H1 (cell line): ENCODE results near the gene TLL1. TPM values are rescaled to one million over a fixed set of nuclear protein-coding genes. Genes with fewer than 3 reads are reported as not detected.

ENCODE experiments used
- CTCF ChIA-PET: fragments of 300-600 bp; sonication (Branson Sonifier 250); formaldehyde crosslinking; loops from one replicate; lab custom pipeline; 2021; ENCODE audit not compliant: partially characterized antibody; lab: Charles Lee
- POLR2A ChIA-PET: fragments of 300-600 bp; sonication (Branson Sonifier 250); formaldehyde crosslinking; loops from one replicate; lab custom pipeline; 2021; ENCODE audit warnings: inconsistent platforms; ENCODE audit not compliant: partially characterized antibody; lab: Charles Lee
- DNase-seq, 2 experiments: peaks; one replicate each; pipeline versions ENCODE4 v3.0.0 to v3.0.0-alpha.2; 2010 to 2022; ENCODE audit warnings: low spot score in 2 of 2, low read depth in 1 of 2, mixed read lengths in 1 of 2
- FAIRE-seq: peaks from 2 replicates; lab custom pipeline; 2011; peaks lifted over from hg19 to GRCh38; lab: Jason Lieb, UNC
- H2AFZ ChIP-seq: 2 replicates; pipeline ENCODE4 v1.8.1; 2012; ENCODE audit warnings: low read length, inconsistent platforms
- H2AK5ac ChIP-seq: 2 replicates; pipeline ENCODE4 v1.6.1; 2013; ENCODE audit warnings: low read depth, low read length
- H2BK120ac ChIP-seq: replicated peaks from 2 replicates; pipeline ENCODE3; 2013; ENCODE audit warnings: low read depth, low read length, inconsistent platforms
- H2BK12ac ChIP-seq: 2 replicates; pipeline ENCODE4 v1.6.1; 2013; ENCODE audit warnings: low read depth, low read length
- H2BK15ac ChIP-seq: 2 replicates; pipeline ENCODE4 v1.6.1; 2013; ENCODE audit warnings: low read length
- H2BK20ac ChIP-seq: 2 replicates; pipeline ENCODE4 v1.6.1; 2013; ENCODE audit warnings: low read length
- H2BK5ac ChIP-seq: 2 replicates; pipeline ENCODE4 v1.6.1; 2013; ENCODE audit warnings: low read depth, low read length
- H3K14ac ChIP-seq: 2 replicates; pipeline ENCODE4 v1.6.1; 2013; ENCODE audit warnings: inconsistent platforms; ENCODE audit not compliant: insufficient read length
- H3K18ac ChIP-seq: 2 replicates; pipeline ENCODE4 v1.6.1; 2013; ENCODE audit warnings: low read length; ENCODE audit errors: extremely low read depth
- H3K23ac ChIP-seq: 2 replicates; pipeline ENCODE4 v1.6.1; 2013; ENCODE audit warnings: inconsistent platforms; ENCODE audit not compliant: insufficient read length
- H3K23me2 ChIP-seq: 2 replicates; pipeline ENCODE4 v1.6.1; 2013; ENCODE audit warnings: low read depth, low read length
- H3K27ac ChIP-seq: 2 replicates; pipeline ENCODE4 v1.6.1; 2011; ENCODE audit warnings: low read depth, low read length, inconsistent platforms
- H3K27me3 ChIP-seq, 4 experiments: replicated peaks in 1 of 4; 1 replicate in 1 of 4; 2 replicates in 3 of 4; pipeline versions ENCODE4 v1.6.1 to v1.8.1; 2011 to 2013; ENCODE audit warnings: low read length in 3 of 4, mild to moderate bottlenecking in 3 of 4, inconsistent platforms in 2 of 4, mixed read lengths in 2 of 4, moderate library complexity in 1 of 4; ENCODE audit not compliant: control insufficient read depth in 3 of 4, insufficient read depth in 3 of 4; ENCODE audit errors: extremely low read depth in 1 of 4
- H3K36me3 ChIP-seq, 4 experiments: 2 replicates each; pipeline versions ENCODE4 v1.6.1 to v1.8.1; 2011 to 2013; ENCODE audit warnings: mild to moderate bottlenecking in 4 of 4, low read length in 3 of 4, moderate library complexity in 2 of 4, control low read depth in 1 of 4, inconsistent platforms in 1 of 4; ENCODE audit not compliant: insufficient read depth in 4 of 4, control insufficient read depth in 2 of 4
- H3K4ac ChIP-seq: replicated peaks from 2 replicates; pipeline ENCODE3; 2013; ENCODE audit warnings: low read length, low read depth, mixed read lengths, inconsistent platforms; ENCODE audit not compliant: insufficient read length
- H3K4me1 ChIP-seq, 4 experiments: replicated peaks in 1 of 4; 1 replicate in 1 of 4; 2 replicates in 3 of 4; pipeline versions ENCODE4 v1.6.1 to v1.8.1; 2011 to 2013; ENCODE audit warnings: low read length in 3 of 4, inconsistent platforms in 2 of 4, mixed read lengths in 1 of 4; ENCODE audit not compliant: insufficient read depth in 4 of 4, control insufficient read depth in 3 of 4
- H3K4me2 ChIP-seq, 2 experiments: 2 replicates each; pipeline versions ENCODE4 v1.6.1 to v1.8.1; 2011 to 2013; ENCODE audit warnings: low read depth in 2 of 2, low read length in 2 of 2, control low read depth in 1 of 2, inconsistent platforms in 1 of 2, mild to moderate bottlenecking in 1 of 2; ENCODE audit not compliant: insufficient read depth in 1 of 2
- H3K4me3 ChIP-seq, 4 experiments: fragments of 200-600, 300-600 bp in 1 of 4; sonication (generic), shearing (Covaris generic), sonication (Bioruptor Twin) in 1 of 4; 2 replicates each; pipeline versions ENCODE4 v1.5.1 to v1.8.1; 2011 to 2016; ENCODE audit warnings: low read length in 4 of 4, low read depth in 3 of 4, control low read depth in 2 of 4, inconsistent platforms in 2 of 4, mild to moderate bottlenecking in 2 of 4, mixed read lengths in 1 of 4, moderate library complexity in 1 of 4; ENCODE audit not compliant: insufficient read depth in 2 of 4; ENCODE audit errors: extremely low read depth in 1 of 4
- H3K56ac ChIP-seq: replicated peaks from 2 replicates; pipeline ENCODE3; 2013; ENCODE audit warnings: low read depth, mild to moderate bottlenecking, mixed read lengths, low read length, inconsistent platforms; ENCODE audit not compliant: insufficient read length
- H3K79me1 ChIP-seq: 2 replicates; pipeline ENCODE4 v1.6.1; 2013; ENCODE audit warnings: low read depth, low read length, control low read depth
- H3K79me2 ChIP-seq, 2 experiments: 2 replicates each; pipeline versions ENCODE4 v1.6.1 to v1.8.1; 2012 to 2013; ENCODE audit warnings: low read length in 2 of 2, mild to moderate bottlenecking in 2 of 2, inconsistent platforms in 1 of 2; ENCODE audit not compliant: insufficient read depth in 2 of 2, control insufficient read depth in 1 of 2
- H3K9ac ChIP-seq, 4 experiments: replicated peaks in 1 of 4; 1 replicate in 1 of 4; 2 replicates in 3 of 4; pipeline versions ENCODE4 v1.6.1 to v1.8.1; 2011 to 2013; ENCODE audit warnings: low read depth in 3 of 4, low read length in 3 of 4, control low read depth in 2 of 4, mild to moderate bottlenecking in 2 of 4, moderate library complexity in 2 of 4, inconsistent platforms in 1 of 4; ENCODE audit errors: extremely low read depth in 1 of 4
- H3K9me3 ChIP-seq, 2 experiments: 2 replicates each; pipeline versions ENCODE4 v1.6.1 to v1.8.1; 2012 to 2013; ENCODE audit warnings: mild to moderate bottlenecking in 2 of 2, moderate library complexity in 2 of 2, control low read depth in 1 of 2, inconsistent platforms in 1 of 2, low read depth in 1 of 2, low read length in 1 of 2, mixed read lengths in 1 of 2; ENCODE audit not compliant: insufficient read depth in 2 of 2
- H4K20me1 ChIP-seq, 2 experiments: replicated peaks in 1 of 2; 2 replicates each; pipeline versions ENCODE3 to v1.8.1; 2011 to 2013; ENCODE audit warnings: inconsistent platforms in 2 of 2, low read length in 2 of 2, mild to moderate bottlenecking in 1 of 2; ENCODE audit not compliant: insufficient read depth in 2 of 2, control insufficient read depth in 1 of 2
- H4K5ac ChIP-seq: 2 replicates; pipeline ENCODE4 v1.6.1; 2013; ENCODE audit warnings: low read length, low read depth, mixed read lengths, inconsistent platforms; ENCODE audit not compliant: insufficient read length
- H4K8ac ChIP-seq: 2 replicates; pipeline ENCODE4 v1.8.0; 2013; ENCODE audit warnings: mild to moderate bottlenecking, moderate library complexity, low read length, inconsistent platforms; ENCODE audit not compliant: insufficient read depth; ENCODE audit errors: extremely low read depth
- H4K91ac ChIP-seq: replicated peaks from 2 replicates; pipeline ENCODE3; 2013; ENCODE audit warnings: low read length, mixed read lengths, inconsistent platforms; ENCODE audit not compliant: insufficient read length
- ATF3 ChIP-seq: IDR thresholded peaks from 2 replicates; pipeline ENCODE4 v1.6.1; 2011; ENCODE audit warnings: low read depth, mild to moderate bottlenecking, low read length; ENCODE audit not compliant: insufficient read depth
- BRCA1 ChIP-seq: IDR thresholded peaks from 2 replicates; pipeline ENCODE4 v1.6.1; 2012; ENCODE audit warnings: low read depth, low read length, improper control_type of control experiment
- CBX5 ChIP-seq: fragments of 300-800, 300-1000 bp; sonication (generic); IDR thresholded peaks from 2 replicates; pipeline ENCODE4 v1.7.1; 2016; ENCODE audit warnings: antibody characterized with exemption, low read length, low read depth
- E2F6 ChIP-seq: IDR thresholded peaks from 2 replicates; pipeline ENCODE4 v1.6.1; 2012; ENCODE audit warnings: inconsistent platforms
- GTF2F1 ChIP-seq: IDR thresholded peaks from 2 replicates; pipeline ENCODE4 v1.6.1; 2012; ENCODE audit warnings: low read depth, low read length, improper control_type of control experiment, borderline replicate concordance
- HDAC2 ChIP-seq, 2 experiments: fragments of 300-600 bp in 1 of 2; sonication (generic) in 1 of 2; IDR thresholded peaks; 2 replicates each; pipeline ENCODE4 v1.6.1; 2011 to 2012; ENCODE audit warnings: low read depth in 2 of 2, low read length in 2 of 2, mild to moderate bottlenecking in 2 of 2, moderate library complexity in 2 of 2, borderline replicate concordance in 1 of 2, inconsistent platforms in 1 of 2
- POLR2A ChIP-seq, 2 experiments: IDR thresholded peaks; 1 replicate in 1 of 2; 2 replicates in 1 of 2; pipeline ENCODE4 v1.6.1; 2011; ENCODE audit warnings: low read depth in 2 of 2, low read length in 2 of 2, mild to moderate bottlenecking in 2 of 2; ENCODE audit errors: control extremely low read depth in 1 of 2
- SIN3A ChIP-seq, 2 experiments: IDR thresholded peaks in 1 of 2; conservative IDR thresholded peaks in 1 of 2; 2 replicates each; pipeline ENCODE4 v1.6.1; 2011 to 2012; ENCODE audit warnings: low read length in 2 of 2, improper control_type of control experiment in 1 of 2, low read depth in 1 of 2, mild to moderate bottlenecking in 1 of 2
- SRF ChIP-seq: IDR thresholded peaks from 2 replicates; pipeline ENCODE4 v1.6.1; 2011; ENCODE audit warnings: mild to moderate bottlenecking, low read depth, low read length, moderate library complexity
- TBP ChIP-seq: IDR thresholded peaks from 2 replicates; pipeline ENCODE4 v1.6.1; 2011; ENCODE audit warnings: low read depth, low read length, improper control_type of control experiment
- WGBS, 2 experiments: shearing (Covaris generic) in 1 of 2; methylation state at CpG; one replicate each; pipeline versions ENCODE4 v1.1.6 to v1.1.7; 2013 to 2015; ENCODE audit warnings: low lambda C conversion rate in 2 of 2, mixed read lengths in 2 of 2, inconsistent platforms in 1 of 2, low coverage in 1 of 2, missing lambda C conversion rate in 1 of 2; ENCODE audit not compliant: insufficient replicate concordance in 2 of 2, insufficient coverage in 1 of 2, insufficient read length in 1 of 2; ENCODE audit errors: extremely low coverage in 1 of 2, missing lambda C conversion rate in 1 of 2; 5-methylcytosine and 5-hydroxymethylcytosine counted together
- polyA plus RNA-seq, 7 experiments: library from polyadenylated mRNA; depleted of rRNA in 3 of 7; stranded (reverse) in 5 of 7; unstranded in 2 of 7; fragments of >200 nt in 5 of 7; fragments of 200-250 nt in 2 of 7; gene quantifications; 1 replicate in 5 of 7; 2 replicates in 1 of 7; 4 replicates in 1 of 7; pipeline versions ENCODE4 v1.2.1 to v1.2.3, GENCODE V29; 2011 to 2013; ENCODE audit warnings: missing spikeins in 2 of 7, mixed read lengths in 2 of 7
- total RNA-seq: library from RNA; stranded (reverse); fragmentation: NEBNext Ultra II Directional; extraction: Animal tissue kit (Norgen Biotek cat#: 25700); gene quantifications from 2 replicates; pipeline ENCODE4 v1.2.1, GENCODE V29; 2021

The TLL1 gene
- total and polyA plus RNA-seq, 2 of the 8 experiments (the other 6 are each of a cell fraction or from before 2014, with no cell fraction given) = 0.18 to 1.1 TPM

- Histone ChIP-seq H3K23me2 (no peaks in the 10 kb centered on the region), H3K9ac (no peak overlapping the region), H3K27ac (no peak overlapping the region), H3K18ac (no peak overlapping the region), H3K14ac (no peak overlapping the region), H3K56ac (no peak overlapping the region), H3K27me3 (no peaks in the 10 kb centered on the region), H3K4me1 (no peaks in the 10 kb centered on the region), H3K4me3 (no peak overlapping the region), H3K4ac (no peak overlapping the region), H4K5ac (no peak overlapping the region), H2BK15ac (no peak overlapping the region), H3K79me1 (no peaks in the 10 kb centered on the region), H2AK5ac (no peak overlapping the region), H3K4me2 (no peak overlapping the region), H3K36me3 (no peaks in the 10 kb centered on the region), H2BK12ac (no peak overlapping the region), H2BK120ac (no peak overlapping the region), H2AFZ (no peak overlapping the region), H4K91ac (no peak overlapping the region), H4K8ac (no peak overlapping the region), H4K20me1 (no peaks in the 10 kb centered on the region), H3K79me2 (no peaks in the 10 kb centered on the region), H2BK5ac (no peak overlapping the region), H2BK20ac (no peak overlapping the region), H3K9me3 (no peaks in the 10 kb centered on the region), H3K23ac (no peak overlapping the region)
- 89% methylated on average over 2 of the region's 2 CpGs; no CpG with 5 or more reads in 1 of the 2 experiments for WGBS, 2 experiments
- no peak for TF ChIP-seq BRCA1
- TF ChIP-seq TBP = no peak
- TF ChIP-seq GTF2F1 = no peak
- no peak for TF ChIP-seq E2F6
- TF ChIP-seq ATF3 = no peak
- no peak for TF ChIP-seq POLR2A (IDR thresholded peaks at IDR 0.05; ENCODE audit: control extremely low read depth in 1 of 2, low read depth in 2 of 2, low read length in 2 of 2)
- TF ChIP-seq SRF = no peak
- TF ChIP-seq HDAC2 (IDR thresholded peaks at IDR 0.05; ENCODE audit: borderline replicate concordance in 1 of 2, low read depth in 2 of 2, low read length in 2 of 2) = no peak
- TF ChIP-seq CBX5 = no peak
- no peak for TF ChIP-seq SIN3A (conservative IDR thresholded peaks at IDR 0.05 in 1 of 2, IDR thresholded peaks at IDR 0.05 in 1 of 2; ENCODE audit: low read depth in 1 of 2, low read length in 2 of 2)
- no peak for FAIRE-seq
- no peak for DNase-seq
- POLR2A ChIA-PET = no interaction called here
- CTCF ChIA-PET = no interaction called here
Measured at GRCh38 chr4:166012129-166013030, 139.3 kb downstream of the TLL1 start.
